IPS-15b (cell line): ENCODE results near the gene BACE1-AS.
"Not testable (repeated sequence)": the region's sequence is repeated elsewhere in the genome, so short reads cannot be mapped to it uniquely, and the experiment has no call there.

Source experiments
- H3K27me3 ChIP-seq: one replicate; pipeline ENCODE4 v1.6.1; 2013; ENCODE audit warnings: low read length; ENCODE audit not compliant: control insufficient read depth, insufficient read depth
- H3K36me3 ChIP-seq: one replicate; pipeline ENCODE4 v1.6.1; 2013; ENCODE audit warnings: low read length; ENCODE audit not compliant: control insufficient read depth, insufficient read depth
- H3K4me1 ChIP-seq: one replicate; pipeline ENCODE4 v1.6.1; 2013; ENCODE audit warnings: mild to moderate bottlenecking, low read length; ENCODE audit not compliant: control insufficient read depth, insufficient read depth
- H3K4me3 ChIP-seq: one replicate; pipeline ENCODE4 v1.5.1; 2013; ENCODE audit warnings: low read depth, low read length
- H3K9ac ChIP-seq: one replicate; pipeline ENCODE4 v1.6.1; 2013; ENCODE audit warnings: low read depth, mild to moderate bottlenecking, low read length
- H3K9me3 ChIP-seq: one replicate; pipeline ENCODE4 v1.6.1; 2013; ENCODE audit warnings: mild to moderate bottlenecking, low read length; ENCODE audit not compliant: control insufficient read depth, insufficient read depth

The BACE1-AS gene

DNA sequence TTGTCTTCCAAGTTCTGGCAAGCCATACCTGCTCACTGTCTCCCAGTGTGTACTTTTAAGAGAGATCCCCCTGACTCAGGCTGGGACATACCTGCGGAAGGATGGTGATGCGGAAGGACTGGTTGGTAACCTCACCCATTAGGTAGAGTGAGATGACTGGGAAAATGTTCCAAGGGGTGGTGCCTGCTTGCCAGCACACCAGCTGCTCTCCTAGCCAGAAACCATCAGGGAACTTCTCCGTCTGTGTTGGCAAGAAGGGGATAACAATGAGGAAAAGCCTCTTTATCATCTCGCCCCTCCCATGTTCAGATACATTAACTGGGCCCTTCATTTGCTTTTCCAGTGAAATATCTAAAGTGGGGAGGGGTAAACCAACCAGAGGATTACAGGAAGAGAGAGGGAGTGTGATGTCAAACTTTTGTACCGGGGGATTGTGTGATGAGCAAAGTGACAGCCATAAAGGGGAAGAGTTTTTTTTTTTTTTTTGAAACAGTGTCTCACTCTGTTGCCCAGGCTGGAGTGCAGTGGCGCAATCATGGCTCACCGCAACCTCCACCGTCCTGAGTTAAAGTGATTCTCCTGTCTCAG, at the start of gene BACE1-AS:
Gene BACE1-AS (plus strand): TSS at position 538 of the 588 bp plus-strand sequence.
- Histone ChIP-seq H3K27me3 (no peaks in the 10 kb centered on the region), H3K9ac (no peak within 1 kb of the TSS), H3K4me1 (no peaks in the 10 kb centered on the region), H3K36me3 (peaks cover 12% of the 10 kb centered on the region), H3K4me3 (no peak within 1 kb of the TSS), H3K9me3 (no peaks in the 10 kb centered on the region)

DNA sequence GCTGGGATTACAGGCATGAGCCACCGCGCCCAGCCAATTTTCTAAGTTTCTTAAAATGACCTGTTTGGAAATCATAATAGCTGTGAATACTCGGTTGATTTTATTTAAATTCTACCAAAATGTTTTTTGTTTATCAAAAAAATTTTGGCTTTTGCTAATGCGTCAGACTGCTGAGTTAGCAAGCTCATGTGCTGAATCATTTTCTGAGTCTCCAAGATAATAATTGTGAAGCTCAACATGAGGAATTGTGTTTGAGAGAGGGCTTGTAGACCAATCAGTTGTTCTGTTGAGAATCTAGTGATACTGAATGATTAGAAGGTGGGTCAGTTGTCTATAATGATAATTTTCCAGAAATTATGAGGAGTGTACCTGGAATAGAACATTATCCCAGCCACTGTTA, 42.8 kb upstream of the BACE1-AS start:
- peaks cover 8% of the 10 kb centered on the region for H3K36me3 ChIP-seq
- no peaks in the 10 kb centered on the region for H3K9me3 ChIP-seq
- H3K27me3 ChIP-seq = no peaks in the 10 kb centered on the region
- H3K9ac ChIP-seq = no peak overlapping the region
- H3K4me3 ChIP-seq = no peak overlapping the region
- H3K4me1 ChIP-seq = no peaks in the 10 kb centered on the region

DNA sequence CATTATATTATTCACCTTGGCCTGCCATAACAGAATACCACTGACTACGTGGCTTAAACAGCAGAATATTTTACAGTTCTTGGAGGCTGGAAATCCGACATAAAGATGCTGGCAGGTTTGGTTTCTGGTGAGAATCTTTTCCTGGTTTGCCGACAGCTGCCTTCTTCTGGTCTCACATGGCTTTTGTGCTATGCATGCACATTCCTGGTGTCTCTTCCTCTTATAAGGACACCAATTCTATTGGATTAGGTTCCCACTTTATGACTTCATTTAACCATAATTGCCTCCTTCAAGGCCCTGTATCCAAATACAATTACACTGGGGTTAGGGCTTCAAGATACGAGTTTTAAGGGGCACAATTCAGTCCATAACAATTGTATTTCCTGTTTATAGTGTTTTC, 41.6 kb upstream of the BACE1-AS start:
- Histone ChIP-seq H3K36me3 (no peaks in the 10 kb centered on the region), H3K27me3 (no peaks in the 10 kb centered on the region), H3K9ac (no peak overlapping the region), H3K4me1 (no peaks in the 10 kb centered on the region), H3K9me3 (no peaks in the 10 kb centered on the region), H3K4me3 (no peak overlapping the region)

DNA sequence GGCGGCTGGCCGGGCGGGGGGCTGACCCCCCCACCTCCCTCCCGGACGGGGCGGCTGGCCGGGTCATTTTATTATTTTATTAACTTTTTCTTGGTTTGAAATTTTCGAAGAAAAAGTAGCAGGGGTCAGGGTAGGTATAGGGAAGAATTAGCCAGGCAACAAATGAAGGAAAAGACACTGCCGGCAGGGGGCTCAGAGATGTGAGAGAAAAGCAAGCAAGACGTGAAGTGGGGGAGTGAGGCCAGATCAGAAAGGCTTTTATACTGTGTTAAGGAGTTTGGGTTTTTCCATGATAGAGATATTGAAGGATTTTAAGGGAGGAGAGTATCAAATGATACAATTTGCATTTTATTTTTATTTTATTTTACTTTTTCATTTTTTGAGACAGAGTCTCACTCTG, 39.6 kb upstream of the BACE1-AS start:
- no peak overlapping the region for H3K9ac ChIP-seq
- H3K4me1 ChIP-seq = no peaks in the 10 kb centered on the region
- no peaks in the 10 kb centered on the region for H3K9me3 ChIP-seq
- no peaks in the 10 kb centered on the region for H3K27me3 ChIP-seq
- peaks cover 3% of the 10 kb centered on the region for H3K36me3 ChIP-seq
- no peak overlapping the region for H3K4me3 ChIP-seq

DNA sequence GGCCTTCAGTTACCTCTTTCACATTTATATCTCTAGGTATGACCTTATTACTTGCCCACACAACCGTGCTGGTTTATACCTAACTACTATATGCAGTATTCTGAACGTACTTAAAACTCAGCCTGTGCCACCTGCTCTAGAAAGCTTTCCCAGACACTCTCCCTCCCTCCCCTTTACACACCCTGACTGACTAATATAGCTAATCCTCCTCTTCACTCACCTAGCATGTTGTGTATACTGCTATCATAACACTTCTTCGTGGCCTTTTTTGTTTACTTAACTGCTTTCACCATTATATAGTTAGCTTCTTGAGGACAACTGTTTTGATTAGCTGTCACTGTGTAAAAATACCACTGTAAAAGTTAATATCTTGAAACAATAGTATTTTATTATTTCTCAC, 35.2 kb upstream of the BACE1-AS start:
- H3K4me3 ChIP-seq = no peak overlapping the region
- H3K4me1 ChIP-seq = no peaks in the 10 kb centered on the region
- H3K9ac ChIP-seq = no peak overlapping the region
- H3K27me3 ChIP-seq = no peaks in the 10 kb centered on the region
- H3K36me3 ChIP-seq = peaks cover 3% of the 10 kb centered on the region
- H3K9me3 ChIP-seq = no peaks in the 10 kb centered on the region

DNA sequence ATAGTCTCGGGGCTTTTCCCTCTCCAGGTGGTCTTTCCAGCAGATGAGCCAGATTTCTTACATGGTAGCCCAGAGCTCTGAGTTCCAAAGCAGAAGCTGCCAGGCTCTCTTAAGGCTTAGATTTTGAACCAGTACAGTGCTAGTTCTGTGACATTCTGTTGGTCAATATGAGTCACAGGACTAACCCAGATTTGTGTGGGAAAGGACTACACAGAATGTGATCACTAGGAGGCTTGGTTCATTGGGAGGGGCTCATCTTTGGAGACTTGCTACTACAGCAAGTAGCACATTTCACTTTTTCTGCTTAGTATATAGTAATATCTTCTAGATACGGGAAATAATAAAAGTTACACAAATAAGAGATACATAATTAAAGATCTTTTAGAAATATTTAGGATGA, 34.6 kb upstream of the BACE1-AS start:
- H3K4me1 ChIP-seq = no peaks in the 10 kb centered on the region

DNA sequence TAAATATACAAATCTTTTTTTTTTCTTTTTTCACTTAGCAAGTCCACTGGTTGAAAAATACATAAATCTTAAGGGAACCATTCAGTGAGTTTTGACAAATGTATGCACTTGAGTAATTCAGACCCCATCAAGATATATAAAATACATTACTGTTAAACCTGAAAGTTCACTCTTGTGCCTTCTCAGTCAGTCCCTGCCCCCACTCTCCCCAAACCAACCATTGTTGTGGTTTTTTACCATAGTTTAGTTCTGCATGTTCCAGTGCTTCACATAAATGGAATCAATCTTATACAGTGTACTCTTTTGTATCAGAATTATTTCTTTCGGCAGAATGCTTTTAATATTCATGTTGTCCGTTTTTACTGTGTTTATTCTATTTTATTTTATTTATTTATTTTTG, 32.6 kb upstream of the BACE1-AS start:
- H3K4me1 ChIP-seq = no peaks in the 10 kb centered on the region
- H3K9ac ChIP-seq = no peak overlapping the region
- H3K36me3 ChIP-seq = peaks cover 5% of the 10 kb centered on the region
- no peaks in the 10 kb centered on the region for H3K9me3 ChIP-seq
- no peaks in the 10 kb centered on the region for H3K27me3 ChIP-seq
- H3K4me3 ChIP-seq = no peak overlapping the region

More for the DNA sequence above, 34.6 kb upstream of the BACE1-AS start:
- H3K9ac ChIP-seq = no peak overlapping the region
- no peaks in the 10 kb centered on the region for H3K27me3 ChIP-seq
- no peaks in the 10 kb centered on the region for H3K9me3 ChIP-seq
- peaks cover 3% of the 10 kb centered on the region for H3K36me3 ChIP-seq
- H3K4me3 ChIP-seq = no peak overlapping the region

DNA sequence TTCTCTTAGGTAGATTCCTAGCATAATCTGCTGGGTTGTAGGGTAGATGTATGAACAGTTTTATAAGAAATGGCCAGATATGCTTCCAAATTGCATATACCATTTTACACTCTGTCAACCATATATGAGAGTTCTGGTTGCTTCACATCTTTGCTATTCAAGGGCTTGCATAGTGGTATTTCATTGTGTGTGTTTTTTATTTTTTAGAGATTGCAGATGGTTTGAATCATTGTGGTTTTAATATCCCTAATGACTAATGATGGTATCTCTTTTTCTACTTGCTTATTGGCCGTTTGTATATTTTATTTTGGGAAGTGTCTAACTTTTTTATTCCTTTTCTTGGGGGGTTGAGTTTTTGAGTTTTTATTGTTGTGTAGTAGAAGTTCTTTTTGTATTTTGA, 31.7 kb upstream of the BACE1-AS start:
- no peaks in the 10 kb centered on the region for H3K27me3 ChIP-seq
- no peaks in the 10 kb centered on the region for H3K9me3 ChIP-seq
- no peak overlapping the region for H3K4me3 ChIP-seq
- no peaks in the 10 kb centered on the region for H3K4me1 ChIP-seq
- peaks cover 5% of the 10 kb centered on the region for H3K36me3 ChIP-seq
- H3K9ac ChIP-seq = no peak overlapping the region

DNA sequence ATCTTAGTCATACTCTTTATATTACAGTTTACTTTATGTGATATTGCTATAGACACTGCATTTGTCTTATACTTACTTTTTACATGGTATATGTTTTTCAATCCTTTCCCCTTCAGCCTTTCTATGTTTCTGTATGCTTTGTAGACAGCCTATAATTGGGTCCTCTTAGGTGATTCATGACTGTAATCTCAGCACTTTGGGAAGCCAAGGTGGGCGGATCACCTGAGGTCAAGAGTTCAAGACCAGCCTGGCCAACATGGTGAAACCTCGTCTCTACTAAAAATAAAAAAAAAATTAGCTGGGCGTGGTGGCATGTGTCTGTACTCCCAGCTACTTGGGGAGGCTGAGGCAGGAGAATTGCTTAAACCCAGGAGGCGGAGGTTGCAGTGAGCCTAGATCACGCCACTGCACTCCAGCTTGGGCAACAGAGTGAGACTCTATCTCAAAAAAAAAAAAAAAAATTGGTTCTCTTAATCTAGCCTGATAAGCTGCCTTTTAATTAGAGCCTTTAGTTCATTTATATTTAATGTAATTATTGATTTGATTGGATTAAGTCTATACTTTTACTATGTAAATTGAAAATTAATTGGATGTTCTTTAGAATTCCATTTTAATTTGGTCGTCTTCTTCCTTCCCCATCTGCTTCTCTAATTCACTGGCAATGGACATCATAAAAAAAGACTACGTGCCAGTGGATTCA, 26.4 kb upstream of the BACE1-AS start:
- not testable (repeated sequence) for H3K27me3 ChIP-seq, H3K4me3 ChIP-seq, H3K9me3 ChIP-seq, H3K36me3 ChIP-seq, H3K4me1 ChIP-seq, H3K9ac ChIP-seq

DNA sequence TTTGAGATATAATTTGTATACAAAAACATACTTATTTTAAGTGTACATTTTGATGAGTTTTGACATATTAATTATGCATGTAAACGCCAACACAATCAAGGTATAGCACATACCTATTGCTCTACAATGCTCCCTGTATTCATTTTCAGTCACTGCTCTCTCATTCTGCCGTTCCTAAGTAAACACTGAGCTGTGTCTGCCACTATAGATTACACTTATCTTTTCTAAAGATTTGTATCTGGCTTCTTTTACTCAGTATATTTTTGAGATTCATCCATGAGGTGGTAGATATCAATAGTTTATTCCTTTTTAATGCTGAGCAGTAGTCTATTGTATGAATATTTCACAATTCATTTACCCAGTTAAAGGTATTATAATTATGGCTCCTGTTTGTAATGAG, 25.4 kb upstream of the BACE1-AS start:
- Histone ChIP-seq H3K9me3 (no peaks in the 10 kb centered on the region), H3K36me3 (peaks cover 4% of the 10 kb centered on the region), H3K27me3 (peaks cover 4% of the 10 kb centered on the region), H3K4me1 (no peaks in the 10 kb centered on the region), H3K9ac (no peak overlapping the region), H3K4me3 (no peak overlapping the region)

DNA sequence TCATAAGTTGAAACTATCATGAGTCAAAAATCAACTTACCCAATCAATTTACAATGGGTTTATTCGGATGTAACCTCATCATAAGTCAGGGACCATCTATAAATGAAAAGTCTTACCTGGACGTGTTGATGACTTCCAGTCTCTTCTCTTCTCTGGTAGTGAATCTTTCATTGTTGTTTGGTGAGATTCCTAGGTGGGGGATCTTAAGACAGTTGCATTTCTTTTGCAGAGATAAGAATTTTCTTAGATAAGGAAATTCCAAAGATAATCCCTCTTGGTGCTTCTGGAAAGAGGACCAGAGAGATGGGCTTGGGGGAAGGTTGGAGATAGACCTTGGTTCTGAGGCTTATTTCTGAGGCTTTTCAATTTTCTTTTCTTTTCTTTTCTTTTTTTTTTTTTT, 21.3 kb upstream of the BACE1-AS start:
- no peak overlapping the region for H3K9ac ChIP-seq
- H3K4me1 ChIP-seq = no peaks in the 10 kb centered on the region
- H3K4me3 ChIP-seq = no peak overlapping the region
- H3K9me3 ChIP-seq = no peaks in the 10 kb centered on the region
- H3K27me3 ChIP-seq = peaks cover 4% of the 10 kb centered on the region
- peaks cover 2% of the 10 kb centered on the region for H3K36me3 ChIP-seq

DNA sequence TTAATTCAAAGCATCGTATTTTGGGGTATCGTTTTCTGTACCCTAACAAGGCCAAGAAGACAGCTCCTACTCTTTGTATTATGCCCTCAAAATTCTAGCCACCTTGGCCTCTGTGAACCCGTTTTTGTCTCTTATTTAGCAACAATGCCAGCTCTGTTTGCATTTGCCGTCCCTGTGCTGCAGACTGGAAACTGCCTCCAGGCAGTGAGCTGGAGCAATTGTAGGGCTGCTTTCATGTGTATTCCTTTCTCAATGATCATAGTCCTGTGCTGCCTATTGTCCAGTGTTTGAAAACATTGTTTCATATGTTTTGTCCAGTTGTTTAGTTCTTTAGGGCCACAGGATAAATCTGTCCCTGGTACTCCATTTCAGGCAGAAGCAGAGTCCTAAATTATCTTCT, 19.9 kb upstream of the BACE1-AS start:
- H3K27me3 ChIP-seq = peaks cover 4% of the 10 kb centered on the region
- H3K9ac ChIP-seq = no peak overlapping the region
- no peaks in the 10 kb centered on the region for H3K4me1 ChIP-seq
- no peak overlapping the region for H3K4me3 ChIP-seq
- no peaks in the 10 kb centered on the region for H3K36me3 ChIP-seq
- no peaks in the 10 kb centered on the region for H3K9me3 ChIP-seq
